Tibial nerve (tissue), 3 donors: ENCODE measurements around the gene RNF151.

Experiments used
- CTCF ChIP-seq, 5 experiments: fragments of 200-600 bp in 3 of 5; fragments of 450-650 bp in 2 of 5; sonication (generic) in 3 of 5; IDR thresholded peaks; one replicate each; pipeline ENCODE4 v1.5.1; 2016 to 2019; ENCODE audit warnings: antibody characterized with exemption in 5 of 5, mild to moderate bottlenecking in 3 of 5, moderate library complexity in 2 of 5
- POLR2A ChIP-seq, 2 donors: fragments of 450-650 bp; IDR thresholded peaks; one replicate each; pipeline ENCODE4 v1.6.1; 2017; ENCODE audit warnings: antibody characterized with exemption in 2 of 2, mild to moderate bottlenecking in 2 of 2, moderate library complexity in 2 of 2

DNA sequence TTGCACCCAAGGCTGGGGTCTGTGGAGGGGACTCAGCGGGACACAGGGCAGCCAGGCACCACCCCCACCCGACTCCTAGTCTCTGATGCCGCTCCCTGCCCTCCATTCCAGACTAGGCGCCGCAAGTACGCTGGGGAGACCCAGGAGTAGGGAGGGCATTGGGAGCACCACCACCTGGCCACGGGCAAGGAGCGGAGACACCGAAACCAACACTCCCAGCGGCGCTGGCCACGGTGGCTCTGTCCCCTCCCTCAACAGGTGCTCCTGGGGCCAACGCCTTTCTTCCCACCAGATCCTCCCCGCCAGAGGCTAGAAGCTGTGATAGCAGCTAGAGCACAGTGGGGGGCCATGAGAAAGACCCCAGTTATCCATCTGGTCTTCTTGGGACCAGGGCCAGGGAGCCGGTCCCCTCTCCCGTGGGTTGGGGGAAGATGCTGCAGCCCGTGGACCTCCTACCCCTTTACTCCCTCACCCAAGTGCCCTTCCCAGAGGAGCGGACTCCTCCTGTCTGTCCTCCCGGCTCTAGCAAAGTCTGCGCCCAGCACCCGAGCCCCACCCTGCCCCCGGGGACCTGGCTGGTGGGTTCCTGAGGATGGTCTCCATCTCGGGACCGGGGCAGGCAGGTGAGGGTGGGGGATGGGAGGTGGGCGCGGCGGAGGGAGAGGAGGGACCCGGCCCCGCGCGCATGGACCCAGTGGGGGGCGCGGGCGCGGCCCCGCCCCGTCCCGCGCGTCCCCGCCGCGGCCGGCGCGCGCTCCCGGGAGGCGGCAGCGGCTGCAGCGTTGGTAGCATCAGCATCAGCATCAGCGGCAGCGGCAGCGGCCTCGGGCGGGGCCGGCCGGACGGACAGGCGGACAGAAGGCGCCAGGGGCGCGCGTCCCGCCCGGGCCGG lies 22.8 kb downstream of the RNF151 start, which contains the start of gene SYNGR3:
- TF ChIP-seq CTCF (IDR thresholded peaks at IDR 0.05): no peak
- TF ChIP-seq POLR2A (IDR thresholded peaks at IDR 0.05): no peak
